OCI-LY3 (cell line): ENCODE measurements around the gene AHR.

Source experiments
- H2AFZ ChIP-seq: fragments of 200-600, 300-600 bp; shearing (Covaris generic); 2 replicates; pipeline ENCODE4 v1.6.0; 2014; ENCODE audit warnings: antibody characterized with exemption, low read depth, low read length
- H3K27ac ChIP-seq: fragments of 200-600, 300-600 bp; sonication (generic); 2 replicates; pipeline ENCODE4 v1.5.1; 2014; ENCODE audit warnings: mild to moderate bottlenecking, low read length, moderate library complexity, mixed read lengths
- H3K27me3 ChIP-seq: fragments of 200-600, 300-600 bp; sonication (generic); 2 replicates; pipeline ENCODE4 v1.6.1; 2014; ENCODE audit warnings: low read depth, low read length, mixed read lengths
- H3K36me3 ChIP-seq: fragments of 200-600, 300-600 bp; sonication (generic); replicated peaks from 2 replicates; pipeline ENCODE3; 2014; ENCODE audit warnings: low read depth, low read length, mixed read lengths
- H3K4me1 ChIP-seq: fragments of 300-600, 200-600 bp; sonication (generic); 2 replicates; pipeline ENCODE4 v1.6.1; 2014; ENCODE audit warnings: low read length, mixed read lengths
- H3K4me2 ChIP-seq: fragments of 200-600, 300-600 bp; sonication (generic); 2 replicates; pipeline ENCODE4 v1.6.1; 2014; ENCODE audit warnings: low read length, mixed read lengths
- H3K4me3 ChIP-seq: fragments of 300-600, 200-600 bp; sonication (generic); 2 replicates; pipeline ENCODE4 v1.5.1; 2014; ENCODE audit warnings: antibody characterized with exemption, mild to moderate bottlenecking, low read length, moderate library complexity
- H3K79me2 ChIP-seq: fragments of 300-600, 200-600 bp; shearing (Covaris generic); 2 replicates; pipeline ENCODE4 v1.6.1; 2014; ENCODE audit warnings: mild to moderate bottlenecking, low read length, mixed read lengths
- H3K9ac ChIP-seq: fragments of 300-600, 200-600 bp; shearing (Covaris generic); 2 replicates; pipeline ENCODE4 v1.6.0; 2014; ENCODE audit warnings: mild to moderate bottlenecking, low read length, moderate library complexity
- H3K9me3 ChIP-seq: fragments of 200-600, 300-600 bp; shearing (Covaris generic); 2 replicates; pipeline ENCODE4 v1.6.1; 2014; ENCODE audit warnings: low read length, mixed read lengths; ENCODE audit not compliant: insufficient read depth
- H4K20me1 ChIP-seq: fragments of 200-600, 300-600 bp; sonication (generic); 2 replicates; pipeline ENCODE4 v1.6.1; 2016; ENCODE audit warnings: low read length, mixed read lengths; ENCODE audit not compliant: insufficient read depth
- EZH2phosphoT487 ChIP-seq: fragments of 200-600 bp; shearing (Covaris generic); IDR thresholded peaks from 2 replicates; pipeline ENCODE4 v1.6.1; 2018; ENCODE audit warnings: antibody characterized with exemption, mixed run types, low read depth
- TF ChIP-seq, protein P1 (sequence below): fragments of 200-600, 300-600 bp; sonication (generic); IDR thresholded peaks from 2 replicates; pipeline ENCODE4 v1.5.1; 2014; ENCODE audit warnings: antibody characterized with exemption, low read length, low read depth

Gene AHR

DNA sequence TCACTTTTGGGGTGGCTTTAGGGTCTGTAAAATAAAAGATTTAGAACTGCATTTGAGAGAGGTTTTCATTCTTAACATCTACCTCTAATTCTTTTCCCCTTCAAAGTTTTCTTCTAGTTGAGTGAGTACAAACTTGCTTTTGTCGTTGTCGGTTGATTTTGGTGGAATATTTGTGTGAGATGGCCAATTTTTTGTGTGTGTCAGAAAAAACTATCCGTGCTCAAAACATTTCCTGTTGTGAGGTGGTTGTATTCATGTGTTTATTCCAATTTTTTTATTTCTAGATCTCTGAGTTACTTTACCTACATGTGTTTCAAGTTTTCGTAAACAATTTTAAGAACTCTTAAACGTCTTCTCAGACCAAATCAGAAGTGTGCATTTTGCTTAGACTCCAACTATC, 1.6 kb downstream of the AHR start:
- H3K9me3 ChIP-seq: no peaks in the 10 kb centered on the region
- peak overlapping the region; percentile 98 for H3K4me3 ChIP-seq
- peaks cover 47% of the 10 kb centered on the region for H4K20me1 ChIP-seq
- no peaks in the 10 kb centered on the region for H3K27me3 ChIP-seq
- peaks cover 20% of the 10 kb centered on the region for H3K36me3 ChIP-seq
- H3K79me2 ChIP-seq: peaks cover 72% of the 10 kb centered on the region
- peak overlapping the region; percentile 92 for H3K27ac ChIP-seq
- peak overlapping the region; percentile 96 for H3K9ac ChIP-seq
- peaks cover 32% of the 10 kb centered on the region for H3K4me1 ChIP-seq
- H2AFZ ChIP-seq: no peak overlapping the region
- H3K4me2 ChIP-seq: peak overlapping the region; percentile 83
- TF ChIP-seq, protein P1, sequence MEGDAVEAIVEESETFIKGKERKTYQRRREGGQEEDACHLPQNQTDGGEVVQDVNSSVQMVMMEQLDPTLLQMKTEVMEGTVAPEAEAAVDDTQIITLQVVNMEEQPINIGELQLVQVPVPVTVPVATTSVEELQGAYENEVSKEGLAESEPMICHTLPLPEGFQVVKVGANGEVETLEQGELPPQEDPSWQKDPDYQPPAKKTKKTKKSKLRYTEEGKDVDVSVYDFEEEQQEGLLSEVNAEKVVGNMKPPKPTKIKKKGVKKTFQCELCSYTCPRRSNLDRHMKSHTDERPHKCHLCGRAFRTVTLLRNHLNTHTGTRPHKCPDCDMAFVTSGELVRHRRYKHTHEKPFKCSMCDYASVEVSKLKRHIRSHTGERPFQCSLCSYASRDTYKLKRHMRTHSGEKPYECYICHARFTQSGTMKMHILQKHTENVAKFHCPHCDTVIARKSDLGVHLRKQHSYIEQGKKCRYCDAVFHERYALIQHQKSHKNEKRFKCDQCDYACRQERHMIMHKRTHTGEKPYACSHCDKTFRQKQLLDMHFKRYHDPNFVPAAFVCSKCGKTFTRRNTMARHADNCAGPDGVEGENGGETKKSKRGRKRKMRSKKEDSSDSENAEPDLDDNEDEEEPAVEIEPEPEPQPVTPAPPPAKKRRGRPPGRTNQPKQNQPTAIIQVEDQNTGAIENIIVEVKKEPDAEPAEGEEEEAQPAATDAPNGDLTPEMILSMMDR: no peak
- TF ChIP-seq EZH2phosphoT487: no peak

DNA sequence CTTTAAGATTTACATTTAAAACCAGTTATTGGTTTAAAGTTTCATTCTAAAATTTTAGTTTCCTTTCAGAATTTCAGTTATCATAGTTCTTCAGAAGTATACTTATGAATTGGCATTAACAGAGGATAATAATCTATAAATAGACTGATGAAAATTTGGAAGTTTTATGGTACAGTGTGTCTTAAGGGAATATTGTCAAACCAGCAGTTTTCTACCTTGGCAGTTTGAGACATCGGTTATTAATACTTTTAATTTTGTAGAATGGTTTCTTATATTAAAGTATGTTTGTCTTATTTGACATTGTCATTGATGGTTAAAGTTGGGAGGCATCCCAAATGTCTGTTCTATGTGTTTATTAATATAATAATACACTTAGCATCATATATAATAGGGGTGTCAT, 2.0 kb downstream of the AHR start:
- Histone ChIP-seq H3K4me3 (peak overlapping the region; percentile 98), H3K79me2 (peaks cover 76% of the 10 kb centered on the region), H3K4me2 (peak overlapping the region; percentile 83), H2AFZ (no peak overlapping the region), H3K4me1 (peaks cover 36% of the 10 kb centered on the region), H3K27me3 (no peaks in the 10 kb centered on the region), H3K27ac (peak overlapping the region; percentile 92), H4K20me1 (peaks cover 51% of the 10 kb centered on the region), H3K9ac (peak overlapping the region; percentile 96), H3K9me3 (no peaks in the 10 kb centered on the region), H3K36me3 (peaks cover 23% of the 10 kb centered on the region)
- TF ChIP-seq EZH2phosphoT487: no peak

DNA sequence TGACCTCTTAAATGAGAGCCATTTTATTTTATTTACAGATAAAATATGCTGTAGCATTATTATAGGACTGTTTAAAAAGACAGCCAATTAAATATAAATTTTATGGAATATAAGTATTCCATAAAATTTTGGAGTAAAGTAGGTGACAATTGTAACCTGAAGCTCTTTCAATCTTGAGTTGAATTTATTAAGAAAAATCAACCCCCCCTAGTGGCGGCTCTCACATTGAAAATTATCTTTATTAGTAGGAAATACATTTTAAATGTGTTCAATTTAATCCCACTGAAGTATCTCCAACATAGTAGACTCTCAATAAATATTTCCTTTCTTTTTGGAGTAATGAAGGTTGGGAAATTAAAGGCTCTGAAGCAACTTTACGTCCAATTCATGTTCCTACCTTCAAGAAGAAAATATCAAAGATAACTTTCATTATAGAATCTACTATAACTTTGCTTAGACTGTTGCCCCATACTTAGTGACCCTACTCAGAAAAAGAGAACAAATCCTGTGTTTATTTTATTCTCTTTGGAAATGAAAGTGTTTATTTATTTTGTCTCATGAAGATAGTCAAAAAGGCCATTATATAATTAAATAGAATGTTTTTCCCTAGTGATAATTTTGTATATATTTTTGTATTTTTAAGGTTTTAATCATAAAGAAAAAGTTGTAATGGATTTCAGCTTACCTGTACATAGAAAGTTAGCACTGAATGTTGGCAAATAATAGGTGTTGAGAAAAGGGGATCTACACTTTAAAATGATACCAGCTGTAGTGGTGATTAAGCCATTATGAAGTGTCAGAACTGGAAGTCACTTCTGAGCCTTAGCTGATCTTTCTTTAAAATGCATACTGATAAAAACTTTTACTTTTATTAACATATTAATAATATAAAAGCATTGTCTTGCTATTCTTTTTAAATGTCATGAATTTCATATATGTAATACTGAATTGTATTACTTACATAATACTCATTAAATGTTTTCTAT, 3.3 kb downstream of the AHR start:
- no peaks in the 10 kb centered on the region for H3K27me3 ChIP-seq
- peak overlapping the region; percentile 96 for H3K9ac ChIP-seq
- peak overlapping the region; percentile 92 for H3K27ac ChIP-seq
- peak overlapping the region; percentile 83 for H3K4me2 ChIP-seq
- TF ChIP-seq EZH2phosphoT487: no peak
- TF ChIP-seq, protein P1: peak; percentile 51
- peaks cover 89% of the 10 kb centered on the region for H3K79me2 ChIP-seq
- peaks cover 49% of the 10 kb centered on the region for H3K4me1 ChIP-seq
- no peak overlapping the region for H2AFZ ChIP-seq
- peaks cover 30% of the 10 kb centered on the region for H3K36me3 ChIP-seq
- peak overlapping the region; percentile 98 for H3K4me3 ChIP-seq
- peaks cover 64% of the 10 kb centered on the region for H4K20me1 ChIP-seq
- no peaks in the 10 kb centered on the region for H3K9me3 ChIP-seq

DNA sequence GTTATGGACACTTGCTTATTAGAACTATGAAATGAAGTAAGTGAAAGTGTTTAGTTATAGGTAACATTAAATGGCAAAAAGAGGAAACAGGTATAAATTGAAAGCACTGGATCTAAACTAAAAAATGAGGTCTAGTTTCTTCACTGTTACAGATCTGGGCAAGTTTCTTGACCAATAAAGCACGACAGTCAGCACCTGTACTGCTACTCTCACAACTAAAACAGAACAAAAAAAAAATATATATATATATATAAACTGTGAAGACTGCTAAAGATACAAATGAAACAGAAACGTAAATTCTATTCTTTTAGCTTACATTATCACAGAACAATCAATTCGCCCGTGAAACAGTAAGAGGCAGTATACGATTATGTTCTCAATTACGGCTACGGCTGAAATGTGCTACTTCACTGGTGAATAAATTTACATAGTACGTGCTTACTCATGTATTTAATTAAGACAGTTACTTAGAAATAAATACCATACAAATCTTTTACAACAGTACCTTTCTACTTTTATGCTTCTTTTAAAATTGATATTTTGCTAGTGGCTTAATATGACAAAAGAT, 4.2 kb downstream of the AHR start:
- Histone ChIP-seq H3K4me3 (peak overlapping the region; percentile 98), H3K27me3 (no peaks in the 10 kb centered on the region), H2AFZ (no peak overlapping the region), H3K9ac (peak overlapping the region; percentile 96), H3K4me2 (peak overlapping the region; percentile 83), H3K36me3 (peaks cover 39% of the 10 kb centered on the region), H3K4me1 (peaks cover 50% of the 10 kb centered on the region), H3K27ac (peak overlapping the region; percentile 92), H4K20me1 (peaks cover 73% of the 10 kb centered on the region), H3K9me3 (no peaks in the 10 kb centered on the region), H3K79me2 (peaks cover 94% of the 10 kb centered on the region)
- TF ChIP-seq EZH2phosphoT487: no peak
- TF ChIP-seq, protein P1: peak; percentile 29; the same call in 1 of the 2 replicates
